ENCODE results near the gene PAX8.
A peak's percentile ranks its signal among the peaks of the same experiment; 100 is the strongest.

- TF ChIP-seq CTCF (IDR thresholded peaks at IDR 0.05) (no peak), POLR2AphosphoS5 (IDR thresholded peaks at IDR 0.05) (peak; percentile 85 to 89)
Observed at GRCh38 chr2:113240915-113241911, 37.5 kb downstream of the PAX8 start.
